ENCODE measurements around the gene ATP6V0C. TPM values are rescaled to one million over a fixed set of nuclear protein-coding genes. Genes with fewer than 3 reads are reported as not detected.

ATP6V0C gene
- 100 to 1,000 TPM; 103 to 147 (median 120) TPM for total RNA-seq

- DNase-seq (ENCODE audit: low spot score in 2 of 2) = peak; percentile 94 to 97
- Histone ChIP-seq H3K27ac (peak within 1 kb of the TSS; percentile 99), H3K27me3 (no peaks in the 10 kb centered on the region), H3K36me3 (no peaks in the 10 kb centered on the region), H3K4me1 (peaks cover 63% of the 10 kb centered on the region), H3K4me3 (peak within 1 kb of the TSS; percentile 94), H3K9me3 (no peaks in the 10 kb centered on the region)
- TF ChIP-seq POLR2AphosphoS5 (IDR thresholded peaks at IDR 0.05) (peak in 2 of 3 donors; percentile 49 to 80), CTCF (IDR thresholded peaks at IDR 0.05) (no peak), EP300 (IDR thresholded peaks at IDR 0.05) (no peak), POLR2A (IDR thresholded peaks at IDR 0.05) (peak; percentile 30 to 88)
- WGBS = under 1% methylated on average over 20 of the region's 122 CpGs
These were observed at the start of gene ATP6V0C for GRCh38 chr16:2513405-2514332. Gene ATP6V0C (plus strand): TSS chr16:2513952. CDS start chr16:2514104, 152 bp downstream.

GRCh38 chr16:2464333-2464732 is 49.4 kb upstream of the ATP6V0C start:
- H3K36me3 ChIP-seq = no peaks in the 10 kb centered on the region

GRCh38 chr16:2465653-2466415 is 47.9 kb upstream of the ATP6V0C start:
- Histone ChIP-seq H3K27me3 (peaks cover 3% of the 10 kb centered on the region), H3K36me3 (no peaks in the 10 kb centered on the region), H3K9me3 (no peaks in the 10 kb centered on the region), H3K27ac (no peak overlapping the region), H3K4me1 (peaks cover 35% of the 10 kb centered on the region), H3K4me3 (no peak overlapping the region)
- WGBS = 83% methylated on average over 9 of the region's 12 CpGs
- no peak for DNase-seq (ENCODE audit: low spot score in 2 of 2)
- TF ChIP-seq CTCF (IDR thresholded peaks at IDR 0.05) (peak in 1 of 2 donors; percentile 8), EP300 (IDR thresholded peaks at IDR 0.05) (no peak)

More at GRCh38 chr16:2464333-2464732, 49.4 kb upstream of the ATP6V0C start:
- Histone ChIP-seq H3K27ac (no peak overlapping the region), H3K4me1 (peaks cover 34% of the 10 kb centered on the region), H3K9me3 (no peaks in the 10 kb centered on the region), H3K4me3 (no peak overlapping the region), H3K27me3 (peaks cover 3% of the 10 kb centered on the region)
- no peak for TF ChIP-seq POLR2A (IDR thresholded peaks at IDR 0.05)
- no peak for TF ChIP-seq EP300 (IDR thresholded peaks at IDR 0.05)
- no peak for TF ChIP-seq CTCF (IDR thresholded peaks at IDR 0.05)
- TF ChIP-seq POLR2AphosphoS5 (IDR thresholded peaks at IDR 0.05) = no peak
- no peak for DNase-seq (ENCODE audit: low spot score in 2 of 2)
- 68% methylated on average over 8 of the region's 12 CpGs for WGBS

GRCh38 chr16:2466667-2467527 is 46.9 kb upstream of the ATP6V0C start:
- H3K27ac ChIP-seq = no peak overlapping the region
- H3K4me3 ChIP-seq = peak overlapping the region; percentile 57
- TF ChIP-seq POLR2AphosphoS5 (IDR thresholded peaks at IDR 0.05) (no peak), POLR2A (IDR thresholded peaks at IDR 0.05) (no peak), EP300 (IDR thresholded peaks at IDR 0.05) (no peak), CTCF (IDR thresholded peaks at IDR 0.05) (no peak)
- WGBS = 77% methylated on average over 28 of the region's 29 CpGs
- DNase-seq (ENCODE audit: low spot score in 2 of 2) = no peak
- H3K36me3 ChIP-seq = no peaks in the 10 kb centered on the region
- H3K9me3 ChIP-seq = no peaks in the 10 kb centered on the region
- H3K27me3 ChIP-seq = peaks cover 4% of the 10 kb centered on the region
- H3K4me1 ChIP-seq = peaks cover 45% of the 10 kb centered on the region
